Endometrium (tissue), 2 donors: ENCODE data around the gene STAG2.
A peak's percentile ranks its signal among the peaks of the same experiment; 100 is the strongest.
"Not testable (repeated sequence)": the region's sequence is repeated elsewhere in the genome, so short reads cannot be mapped to it uniquely, and the experiment has no call there.

Experiments
- FAIRE-seq: peaks from 2 replicates; lab custom pipeline; 2012; peaks lifted over from hg19 to GRCh38; lab: Jason Lieb, UNC
- donor health status: control.
- donor health status: control.

The STAG2 gene

GRCh38 chrX:124042042-124042441, 80.5 kb downstream of the STAG2 start:
- no peak for FAIRE-seq

GRCh38 chrX:124045109-124045508, 83.6 kb downstream of the STAG2 start:
- FAIRE-seq, result no peak

- not testable (repeated sequence) for FAIRE-seq
These were observed 122.9 kb downstream of the STAG2 start for GRCh38 chrX:124084417-124084816.

DNA sequence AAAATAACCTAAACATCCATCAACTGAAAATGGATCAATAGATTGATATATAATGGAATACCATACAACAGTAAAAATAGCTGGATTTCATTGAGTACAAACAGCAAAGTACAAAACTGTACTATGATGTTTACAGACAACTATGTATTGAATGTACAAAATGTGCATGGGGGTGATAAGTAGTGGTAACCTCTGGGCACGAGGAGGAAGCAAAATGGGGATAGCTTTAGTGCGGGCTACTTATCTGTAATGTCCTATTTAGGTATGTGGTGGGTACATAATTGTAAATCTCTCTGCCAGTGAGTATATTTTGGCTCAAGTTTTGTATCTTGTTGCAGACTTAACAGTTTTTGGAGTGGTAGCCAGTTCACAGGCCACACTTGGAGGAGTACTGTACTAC, 123.6 kb downstream of the STAG2 start:
- no peak for FAIRE-seq

GRCh38 chrX:124086411-124086810, 124.9 kb downstream of the STAG2 start:
- no peak for FAIRE-seq

DNA sequence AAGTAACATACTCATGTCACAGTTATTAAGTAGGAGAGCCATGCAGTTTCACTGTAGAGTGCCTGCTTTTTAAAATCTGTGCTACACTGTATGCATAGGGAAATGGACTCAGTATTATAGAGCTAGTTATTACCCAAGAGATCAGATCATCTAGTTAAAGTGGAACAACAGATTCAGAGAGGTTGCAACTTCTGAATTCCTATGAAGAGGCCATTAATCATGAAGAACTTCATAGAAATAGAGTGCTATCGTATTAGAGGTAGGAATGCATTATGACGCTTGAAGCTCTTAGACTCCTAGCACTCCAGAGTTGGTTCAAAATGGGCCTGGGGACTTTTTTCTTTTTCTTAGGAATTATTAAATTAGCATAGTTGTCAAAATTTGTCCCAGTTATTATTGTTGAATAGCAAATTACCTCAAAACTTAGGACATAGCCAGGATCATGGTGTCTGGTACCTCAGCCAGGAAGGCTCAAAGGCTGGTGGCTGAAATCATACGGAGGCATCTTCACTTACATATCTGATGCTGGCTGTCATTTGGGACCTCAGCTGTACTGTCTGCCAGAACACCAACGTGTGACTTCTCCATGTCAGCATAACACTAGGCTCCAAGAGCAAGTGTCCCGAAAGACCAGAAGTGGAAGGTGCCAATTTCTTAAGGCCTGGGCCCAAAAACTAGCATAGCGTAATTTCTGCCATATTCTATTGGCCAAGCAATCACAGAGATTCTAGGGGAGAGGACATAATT, 125.7 kb downstream of the STAG2 start:
- FAIRE-seq, result no peak

DNA sequence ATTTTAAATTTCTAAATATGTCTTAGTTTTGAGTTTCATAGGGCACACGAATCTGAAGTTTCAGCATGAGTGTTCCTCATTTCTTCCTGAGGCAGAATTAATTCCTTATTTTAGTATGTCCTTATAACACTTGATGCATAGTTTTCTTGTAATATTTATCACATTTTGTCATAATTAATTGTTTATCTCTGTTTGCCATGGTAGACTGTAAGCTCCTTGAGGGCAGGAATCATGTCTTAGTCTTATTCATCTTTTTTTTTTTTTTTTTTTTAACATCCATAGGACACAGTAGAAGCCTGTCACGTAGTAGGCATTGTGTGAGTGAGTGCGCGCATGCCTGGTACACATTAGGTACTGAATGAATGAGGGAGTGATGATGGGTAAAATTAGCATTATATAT, 131.7 kb downstream of the STAG2 start:
- FAIRE-seq, result no peak

DNA sequence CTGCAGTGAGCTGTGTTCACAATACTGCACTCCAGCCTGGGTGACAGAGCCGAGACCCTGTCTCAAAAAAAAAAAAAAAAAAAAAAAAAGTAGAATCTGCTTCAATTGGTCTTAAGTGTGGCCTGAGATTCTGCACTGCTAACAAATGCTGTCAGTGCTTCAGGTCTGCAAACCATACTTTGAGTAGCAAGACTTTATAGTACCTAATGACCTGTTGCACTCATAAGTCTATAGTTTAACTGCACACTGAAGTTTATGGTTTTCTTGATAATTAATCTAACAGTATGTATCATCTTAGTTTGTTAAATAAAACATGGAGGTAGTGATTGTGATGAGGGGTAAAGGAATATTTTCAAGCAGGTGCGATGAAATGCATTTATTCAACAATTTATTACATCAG, 135.6 kb downstream of the STAG2 start:
- FAIRE-seq, result no peak

GRCh38 chrX:124098089-124098488, 136.6 kb downstream of the STAG2 start:
- peak; percentile 93 for FAIRE-seq

- no peak for FAIRE-seq
These were observed 142.5 kb downstream of the STAG2 start for GRCh38 chrX:124103966-124104365.

GRCh38 chrX:124104512-124104911, 143.0 kb downstream of the STAG2 start:
- FAIRE-seq, result not testable (repeated sequence)

DNA sequence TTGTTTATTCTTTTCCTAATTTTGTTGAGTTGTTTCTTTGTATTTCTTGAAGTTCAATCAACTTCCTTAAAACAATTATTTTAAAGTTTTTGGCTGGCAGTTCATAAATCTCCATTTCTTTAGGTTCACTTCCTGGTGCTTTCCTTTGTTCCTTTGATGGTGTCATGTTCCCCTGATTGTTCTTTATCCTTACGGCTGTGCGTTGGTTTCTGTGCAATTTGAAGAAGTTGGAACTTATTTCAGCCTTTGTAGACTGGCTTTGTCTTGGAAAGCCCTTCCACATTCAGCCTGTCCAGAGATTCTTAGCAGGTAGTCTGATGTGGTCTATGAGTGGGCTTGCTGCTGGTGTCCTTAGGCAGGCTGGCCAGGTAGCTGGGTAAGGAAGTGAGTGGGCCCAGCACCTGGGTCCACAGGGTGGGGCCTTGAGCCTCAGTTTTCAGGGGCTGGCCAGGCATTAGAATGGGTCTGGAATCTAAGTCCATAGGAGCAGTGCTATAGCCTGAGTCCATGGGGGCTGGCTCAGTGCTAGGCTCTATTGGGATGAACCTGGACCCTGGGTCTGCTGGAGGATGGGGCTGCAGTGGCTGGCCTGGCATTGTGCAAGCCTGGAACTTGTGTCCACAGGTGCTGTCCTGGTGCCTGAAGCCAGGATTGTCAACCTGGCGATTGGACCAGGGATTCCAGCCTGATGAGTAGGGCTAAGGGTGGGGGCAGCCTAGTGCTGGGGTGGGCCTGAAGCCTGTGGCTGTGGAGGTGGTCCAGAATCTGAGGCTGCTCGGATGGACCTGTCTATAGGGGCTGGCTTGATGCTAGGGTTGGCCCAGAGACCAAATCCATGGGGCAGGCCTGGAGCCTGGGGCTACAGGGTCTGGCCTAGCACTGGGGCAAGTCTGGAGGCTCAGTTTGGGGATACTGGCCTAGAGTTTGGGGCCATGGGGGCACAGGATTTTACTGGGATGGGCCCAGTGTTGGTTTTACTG, 152.4 kb downstream of the STAG2 start:
- no peak for FAIRE-seq

DNA sequence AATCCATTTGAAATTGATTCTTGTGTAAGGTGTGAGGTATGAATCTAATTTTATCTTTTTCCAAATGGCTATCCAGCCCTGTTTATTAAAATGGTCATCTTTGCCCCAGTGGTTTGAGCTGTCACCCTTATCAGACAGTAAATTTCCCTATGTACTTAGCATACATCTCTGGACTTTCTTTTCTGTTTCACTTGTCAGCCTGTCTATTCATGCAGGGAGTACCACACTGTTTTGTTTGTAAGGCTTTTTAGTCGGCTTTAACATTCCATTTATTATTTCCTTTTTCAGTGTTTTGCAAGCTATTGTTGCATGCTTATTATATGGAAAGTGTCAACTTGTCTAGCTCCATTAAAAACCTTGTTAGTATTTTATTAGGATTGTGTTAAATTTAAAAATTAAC, 155.8 kb downstream of the STAG2 start:
- FAIRE-seq, result no peak

GRCh38 chrX:124125471-124125870, 164.0 kb downstream of the STAG2 start:
- FAIRE-seq, result no peak

- no peak for FAIRE-seq
These were observed 166.0 kb downstream of the STAG2 start for GRCh38 chrX:124127496-124127895.

- FAIRE-seq, result not testable (repeated sequence)
These were observed 170.9 kb downstream of the STAG2 start for GRCh38 chrX:124132437-124132836.

- FAIRE-seq, result no peak
These were observed 184.2 kb downstream of the STAG2 start for GRCh38 chrX:124145749-124146148.

- no peak for FAIRE-seq
These were observed 189.7 kb downstream of the STAG2 start for GRCh38 chrX:124151195-124151594.
